Measurements from ENCODE around the gene HSD17B11.
"Not testable (repeated sequence)": the region's sequence is repeated elsewhere in the genome, so short reads cannot be mapped to it uniquely, and the experiment has no call there.

DNA sequence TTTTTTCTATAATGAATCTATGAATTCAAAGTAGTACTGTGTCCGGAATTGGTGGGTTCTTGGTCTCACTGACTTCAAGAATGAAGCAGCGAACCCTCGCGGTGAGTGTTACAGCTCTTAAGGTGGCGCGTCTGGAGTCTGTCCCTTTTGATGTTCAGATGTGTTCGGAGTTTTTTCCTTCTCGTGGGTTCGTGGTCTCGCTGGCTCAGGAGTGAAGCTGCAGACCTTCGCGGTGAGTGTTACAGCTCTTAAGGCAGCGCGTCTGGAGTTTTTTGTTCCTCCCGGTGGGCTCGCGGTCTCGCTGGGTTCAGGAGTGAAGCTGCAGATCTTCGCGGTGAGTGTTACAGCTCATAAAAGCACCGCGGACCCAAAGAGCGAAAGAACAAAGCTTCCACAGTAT is 4.1 kb upstream of the HSD17B11 start:
- not testable (repeated sequence) for TF ChIP-seq ZNF112 (tag by site-specific recombination; IDR thresholded peaks at IDR 0.05); ZFP37 (tag by site-specific recombination; IDR thresholded peaks at IDR 0.05); ZNF138 (tag by site-specific recombination; IDR thresholded peaks at IDR 0.05; ENCODE audit: borderline replicate concordance); ZNF302 (tag by site-specific recombination; IDR thresholded peaks at IDR 0.05; ENCODE audit: low read depth); RBAK (tag by site-specific recombination; IDR thresholded peaks at IDR 0.05); ZNF140 (tag by site-specific recombination; IDR thresholded peaks at IDR 0.05); ZNF174 (tag by site-specific recombination; IDR thresholded peaks at IDR 0.05); ZNF660 (tag by site-specific recombination; IDR thresholded peaks at IDR 0.05); ZNF16 (tag by site-specific recombination; IDR thresholded peaks at IDR 0.05; ENCODE audit: low read depth); ZNF626 (tag by site-specific recombination; IDR thresholded peaks at IDR 0.05); HOXA7 (CRISPR knock-in tag; IDR thresholded peaks at IDR 0.05; ENCODE audit: borderline replicate concordance)
- TF ChIP-seq, protein P1, sequence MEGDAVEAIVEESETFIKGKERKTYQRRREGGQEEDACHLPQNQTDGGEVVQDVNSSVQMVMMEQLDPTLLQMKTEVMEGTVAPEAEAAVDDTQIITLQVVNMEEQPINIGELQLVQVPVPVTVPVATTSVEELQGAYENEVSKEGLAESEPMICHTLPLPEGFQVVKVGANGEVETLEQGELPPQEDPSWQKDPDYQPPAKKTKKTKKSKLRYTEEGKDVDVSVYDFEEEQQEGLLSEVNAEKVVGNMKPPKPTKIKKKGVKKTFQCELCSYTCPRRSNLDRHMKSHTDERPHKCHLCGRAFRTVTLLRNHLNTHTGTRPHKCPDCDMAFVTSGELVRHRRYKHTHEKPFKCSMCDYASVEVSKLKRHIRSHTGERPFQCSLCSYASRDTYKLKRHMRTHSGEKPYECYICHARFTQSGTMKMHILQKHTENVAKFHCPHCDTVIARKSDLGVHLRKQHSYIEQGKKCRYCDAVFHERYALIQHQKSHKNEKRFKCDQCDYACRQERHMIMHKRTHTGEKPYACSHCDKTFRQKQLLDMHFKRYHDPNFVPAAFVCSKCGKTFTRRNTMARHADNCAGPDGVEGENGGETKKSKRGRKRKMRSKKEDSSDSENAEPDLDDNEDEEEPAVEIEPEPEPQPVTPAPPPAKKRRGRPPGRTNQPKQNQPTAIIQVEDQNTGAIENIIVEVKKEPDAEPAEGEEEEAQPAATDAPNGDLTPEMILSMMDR (tag by site-specific recombination; IDR thresholded peaks at IDR 0.05), result not testable (repeated sequence)
- TF ChIP-seq, protein P2, sequence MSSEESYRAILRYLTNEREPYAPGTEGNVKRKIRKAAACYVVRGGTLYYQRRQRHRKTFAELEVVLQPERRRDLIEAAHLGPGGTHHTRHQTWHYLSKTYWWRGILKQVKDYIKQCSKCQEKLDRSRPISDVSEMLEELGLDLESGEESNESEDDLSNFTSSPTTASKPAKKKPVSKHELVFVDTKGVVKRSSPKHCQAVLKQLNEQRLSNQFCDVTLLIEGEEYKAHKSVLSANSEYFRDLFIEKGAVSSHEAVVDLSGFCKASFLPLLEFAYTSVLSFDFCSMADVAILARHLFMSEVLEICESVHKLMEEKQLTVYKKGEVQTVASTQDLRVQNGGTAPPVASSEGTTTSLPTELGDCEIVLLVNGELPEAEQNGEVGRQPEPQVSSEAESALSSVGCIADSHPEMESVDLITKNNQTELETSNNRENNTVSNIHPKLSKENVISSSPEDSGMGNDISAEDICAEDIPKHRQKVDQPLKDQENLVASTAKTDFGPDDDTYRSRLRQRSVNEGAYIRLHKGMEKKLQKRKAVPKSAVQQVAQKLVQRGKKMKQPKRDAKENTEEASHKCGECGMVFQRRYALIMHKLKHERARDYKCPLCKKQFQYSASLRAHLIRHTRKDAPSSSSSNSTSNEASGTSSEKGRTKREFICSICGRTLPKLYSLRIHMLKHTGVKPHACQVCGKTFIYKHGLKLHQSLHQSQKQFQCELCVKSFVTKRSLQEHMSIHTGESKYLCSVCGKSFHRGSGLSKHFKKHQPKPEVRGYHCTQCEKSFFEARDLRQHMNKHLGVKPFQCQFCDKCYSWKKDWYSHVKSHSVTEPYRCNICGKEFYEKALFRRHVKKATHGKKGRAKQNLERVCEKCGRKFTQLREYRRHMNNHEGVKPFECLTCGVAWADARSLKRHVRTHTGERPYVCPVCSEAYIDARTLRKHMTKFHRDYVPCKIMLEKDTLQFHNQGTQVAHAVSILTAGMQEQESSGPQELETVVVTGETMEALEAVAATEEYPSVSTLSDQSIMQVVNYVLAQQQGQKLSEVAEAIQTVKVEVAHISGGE (tag by site-specific recombination; conservative IDR thresholded peaks at IDR 0.05; ENCODE audit: low read depth), result not testable (repeated sequence)

All from HEK293 (cell line).